Measurements from ENCODE around the gene C1orf216. TPM values are rescaled to one million over a fixed set of nuclear protein-coding genes. Genes with fewer than 3 reads are reported as not detected.

The C1orf216 gene
- total and polyA plus RNA-seq, 2 of the 4 experiments (the other 2 are of a cell fraction), result 13.4 to 16.7 TPM

DNA sequence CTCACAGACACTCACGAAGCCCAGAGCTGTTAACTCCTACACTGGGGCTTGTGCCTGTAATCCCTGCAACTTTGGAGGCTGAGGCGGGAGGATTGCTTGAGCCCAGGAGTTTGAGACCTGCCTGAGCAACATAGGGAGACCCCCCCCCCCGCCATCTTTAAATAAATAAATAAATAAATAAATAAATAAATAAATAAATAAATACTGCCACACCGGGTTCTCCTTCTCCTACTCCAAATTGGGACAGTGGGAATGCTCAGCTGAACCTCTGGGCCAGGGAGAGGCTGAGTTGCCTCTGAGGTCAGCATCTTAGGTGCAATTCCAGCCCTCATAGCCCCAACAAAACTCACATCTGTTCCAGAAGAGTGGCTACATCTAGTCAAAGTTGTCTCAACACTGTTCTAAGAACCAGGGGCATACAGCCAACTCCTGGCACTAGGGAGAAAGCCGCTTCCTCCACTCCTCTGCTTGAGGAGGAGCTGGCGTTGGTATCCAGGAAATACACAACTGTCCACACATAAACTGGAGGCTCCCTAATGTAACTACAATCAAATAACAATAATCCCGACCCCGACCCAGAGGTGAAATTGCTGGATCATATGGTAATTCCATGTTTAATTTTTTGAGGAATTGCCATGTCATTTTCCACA, 27.0 kb downstream of the C1orf216 start:
- Histone ChIP-seq H3K4me3 (ENCODE audit: insufficient read depth, low read depth, low read length) (no peak overlapping the region), H2BK5ac (ENCODE audit: low read depth, low read length, poor library complexity, severe bottlenecking) (no peak overlapping the region), H2BK120ac (ENCODE audit: low read depth, low read length) (no peak overlapping the region), H3K9me1 (ENCODE audit: insufficient read depth, low read length) (no peaks in the 10 kb centered on the region), H3K23ac (ENCODE audit: low read depth, low read length) (no peak overlapping the region), H2AFZ (replicated peaks; ENCODE audit: low read length, poor library complexity) (no peak overlapping the region), H3K4me1 (ENCODE audit: control insufficient read depth, insufficient read depth, low read length) (no peaks in the 10 kb centered on the region), H3K4me2 (ENCODE audit: low read depth, low read length) (no peak overlapping the region), H3K79me1 (ENCODE audit: low read depth in 1 of 2, low read length in 2 of 2) (no peaks in the 10 kb centered on the region), H4K8ac (ENCODE audit: low read depth in 2 of 2, low read length in 2 of 2) (no peak overlapping the region), H2AK9ac (replicated peaks; ENCODE audit: low read depth, low read length, poor library complexity) (no peak overlapping the region), H4K91ac (ENCODE audit: insufficient read depth, low read depth, low read length) (no peak overlapping the region), H3K4ac (ENCODE audit: low read depth, low read length) (no peak overlapping the region), H3K9ac (ENCODE audit: low read depth, low read length) (no peak overlapping the region), H4K5ac (ENCODE audit: low read depth, low read length) (no peak overlapping the region), H3K27me3 (ENCODE audit: control insufficient read depth, insufficient read depth, low read length) (peaks cover 36% of the 10 kb centered on the region), H3K36me3 (ENCODE audit: control insufficient read depth, insufficient read depth, low read length) (no peaks in the 10 kb centered on the region), H2BK20ac (ENCODE audit: low read depth, low read length) (no peak overlapping the region), H4K20me1 (ENCODE audit: insufficient read depth, low read length) (no peaks in the 10 kb centered on the region), H3K18ac (ENCODE audit: low read depth, low read length) (no peak overlapping the region), H3K56ac (ENCODE audit: extremely low read depth, insufficient read depth, low read length) (no peak overlapping the region), H2AK5ac (ENCODE audit: low read depth, low read length) (no peak overlapping the region), H3K14ac (replicated peaks; ENCODE audit: low read depth, low read length) (no peak overlapping the region), H2BK15ac (ENCODE audit: low read depth, low read length) (no peak overlapping the region), H3K9me3 (ENCODE audit: control insufficient read depth, insufficient read depth, low read length) (no peaks in the 10 kb centered on the region), H3K27ac (ENCODE audit: insufficient read depth, low read length) (no peak overlapping the region)
- WGBS, 2 experiments (ENCODE audit: extremely low coverage in 2 of 2, insufficient read length in 1 of 2), result 51% methylated on average over 2 of the region's 8 CpGs; no CpG with 5 or more reads in 1 of the 2 experiments
- TF ChIP-seq, protein P1, sequence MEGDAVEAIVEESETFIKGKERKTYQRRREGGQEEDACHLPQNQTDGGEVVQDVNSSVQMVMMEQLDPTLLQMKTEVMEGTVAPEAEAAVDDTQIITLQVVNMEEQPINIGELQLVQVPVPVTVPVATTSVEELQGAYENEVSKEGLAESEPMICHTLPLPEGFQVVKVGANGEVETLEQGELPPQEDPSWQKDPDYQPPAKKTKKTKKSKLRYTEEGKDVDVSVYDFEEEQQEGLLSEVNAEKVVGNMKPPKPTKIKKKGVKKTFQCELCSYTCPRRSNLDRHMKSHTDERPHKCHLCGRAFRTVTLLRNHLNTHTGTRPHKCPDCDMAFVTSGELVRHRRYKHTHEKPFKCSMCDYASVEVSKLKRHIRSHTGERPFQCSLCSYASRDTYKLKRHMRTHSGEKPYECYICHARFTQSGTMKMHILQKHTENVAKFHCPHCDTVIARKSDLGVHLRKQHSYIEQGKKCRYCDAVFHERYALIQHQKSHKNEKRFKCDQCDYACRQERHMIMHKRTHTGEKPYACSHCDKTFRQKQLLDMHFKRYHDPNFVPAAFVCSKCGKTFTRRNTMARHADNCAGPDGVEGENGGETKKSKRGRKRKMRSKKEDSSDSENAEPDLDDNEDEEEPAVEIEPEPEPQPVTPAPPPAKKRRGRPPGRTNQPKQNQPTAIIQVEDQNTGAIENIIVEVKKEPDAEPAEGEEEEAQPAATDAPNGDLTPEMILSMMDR (conservative IDR thresholded peaks at IDR 0.05; ENCODE audit: low read depth, low read length), result no peak
- TF ChIP-seq RAD21 (IDR thresholded peaks at IDR 0.05; ENCODE audit: low read length), result no peak
- TF ChIP-seq CEBPB (IDR thresholded peaks at IDR 0.05; ENCODE audit: low read depth, low read length), result no peak
- TF ChIP-seq RFX5 (IDR thresholded peaks at IDR 0.05; ENCODE audit: low read depth, low read length), result no peak
- TF ChIP-seq, protein P2, sequence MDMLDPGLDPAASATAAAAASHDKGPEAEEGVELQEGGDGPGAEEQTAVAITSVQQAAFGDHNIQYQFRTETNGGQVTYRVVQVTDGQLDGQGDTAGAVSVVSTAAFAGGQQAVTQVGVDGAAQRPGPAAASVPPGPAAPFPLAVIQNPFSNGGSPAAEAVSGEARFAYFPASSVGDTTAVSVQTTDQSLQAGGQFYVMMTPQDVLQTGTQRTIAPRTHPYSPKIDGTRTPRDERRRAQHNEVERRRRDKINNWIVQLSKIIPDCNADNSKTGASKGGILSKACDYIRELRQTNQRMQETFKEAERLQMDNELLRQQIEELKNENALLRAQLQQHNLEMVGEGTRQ (IDR thresholded peaks at IDR 0.05; ENCODE audit: low read depth, low read length), result no peak
- TF ChIP-seq MAZ (IDR thresholded peaks at IDR 0.05; ENCODE audit: borderline replicate concordance, low read depth, low read length), result no peak
- no peak for TF ChIP-seq CHD1 (IDR thresholded peaks at IDR 0.05; ENCODE audit: low read depth, low read length)
- BruUV-seq (replicated peaks), result no TSS peak
- dilution Hi-C loops (cut with HindIII; ENCODE audit: low sequenced_read_pairs, unreplicated experiment), result no loop called here
- in situ Hi-C loops (cut with MboI; ENCODE audit: low sequenced_read_pairs), result no loop called here
- ChIA-PET POLR2A (ENCODE audit: unreplicated experiment) (no interaction called here), CTCF (interaction anchor here (0.5 kb wide), 1 partner anchor 12 kb away, joined by 6 read pairs; no protein-coding TSS in a partner anchor)
- ATAC-seq (ENCODE audit: low read depth) (no peak), DNase-seq (no peak)
- intact Hi-C loops (cut with micrococcal nuclease), result no loop called here
